GM13976 (cell line): ENCODE data around the gene ZFP62.

Experiments
- DNase-seq: peaks from one replicate; pipeline ENCODE4 v3.0.0; 2012; ENCODE audit warnings: low spot score
- in situ Hi-C: fragments of 300-500 bp; cut with MboI; formaldehyde crosslinking; loops from one replicate; pipeline ENCODE4 v1.12.0; 2022; ENCODE audit warnings: low sequenced_read_pairs, mixed read lengths, inconsistent platforms; ENCODE audit not compliant: unreplicated experiment
- TF ChIP-seq, protein P1 (sequence below): IDR thresholded peaks from 2 replicates; pipeline ENCODE4 v1.5.1; 2012; ENCODE audit warnings: borderline replicate concordance, mild to moderate bottlenecking; ENCODE audit not compliant: insufficient read depth; ENCODE audit errors: extremely low read depth, missing control alignments, control extremely low read depth

ZFP62 gene

DNA sequence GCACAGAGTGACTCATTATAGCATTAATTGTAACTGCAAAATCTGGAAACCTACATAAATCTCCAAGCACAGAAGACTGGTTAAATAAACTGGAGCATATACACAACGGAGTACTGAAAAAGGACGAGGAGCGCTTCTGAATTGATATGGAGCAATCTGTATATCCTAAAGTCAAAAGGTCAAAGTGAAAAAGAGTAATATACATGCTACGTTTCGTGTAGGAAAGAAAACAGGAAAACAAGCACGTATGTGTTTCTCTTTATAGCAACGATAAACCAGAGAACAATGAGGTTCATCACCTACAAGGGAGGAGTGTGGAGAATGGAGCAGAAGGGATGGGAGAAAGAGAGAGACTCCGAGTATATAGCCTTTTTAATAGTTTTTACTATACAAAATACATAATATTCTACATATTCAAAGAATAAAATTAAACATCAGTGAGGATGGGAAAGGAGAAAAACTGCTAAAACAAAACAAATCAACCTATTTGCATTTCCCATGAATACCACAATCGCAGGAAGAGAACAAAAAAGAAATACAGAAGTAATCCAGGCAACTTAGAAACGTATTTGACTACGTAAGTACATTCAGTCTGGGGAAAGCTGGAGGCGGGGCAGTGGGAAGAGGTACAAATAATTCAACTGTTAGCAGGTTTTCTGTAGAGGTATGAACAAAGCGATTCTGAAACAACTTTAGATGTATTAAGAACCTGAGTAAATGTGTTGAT, 7.8 kb downstream of the ZFP62 start:
- in situ Hi-C loops = no loop called here
- TF ChIP-seq, protein P1, sequence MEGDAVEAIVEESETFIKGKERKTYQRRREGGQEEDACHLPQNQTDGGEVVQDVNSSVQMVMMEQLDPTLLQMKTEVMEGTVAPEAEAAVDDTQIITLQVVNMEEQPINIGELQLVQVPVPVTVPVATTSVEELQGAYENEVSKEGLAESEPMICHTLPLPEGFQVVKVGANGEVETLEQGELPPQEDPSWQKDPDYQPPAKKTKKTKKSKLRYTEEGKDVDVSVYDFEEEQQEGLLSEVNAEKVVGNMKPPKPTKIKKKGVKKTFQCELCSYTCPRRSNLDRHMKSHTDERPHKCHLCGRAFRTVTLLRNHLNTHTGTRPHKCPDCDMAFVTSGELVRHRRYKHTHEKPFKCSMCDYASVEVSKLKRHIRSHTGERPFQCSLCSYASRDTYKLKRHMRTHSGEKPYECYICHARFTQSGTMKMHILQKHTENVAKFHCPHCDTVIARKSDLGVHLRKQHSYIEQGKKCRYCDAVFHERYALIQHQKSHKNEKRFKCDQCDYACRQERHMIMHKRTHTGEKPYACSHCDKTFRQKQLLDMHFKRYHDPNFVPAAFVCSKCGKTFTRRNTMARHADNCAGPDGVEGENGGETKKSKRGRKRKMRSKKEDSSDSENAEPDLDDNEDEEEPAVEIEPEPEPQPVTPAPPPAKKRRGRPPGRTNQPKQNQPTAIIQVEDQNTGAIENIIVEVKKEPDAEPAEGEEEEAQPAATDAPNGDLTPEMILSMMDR = no peak
- no peak for DNase-seq

DNA sequence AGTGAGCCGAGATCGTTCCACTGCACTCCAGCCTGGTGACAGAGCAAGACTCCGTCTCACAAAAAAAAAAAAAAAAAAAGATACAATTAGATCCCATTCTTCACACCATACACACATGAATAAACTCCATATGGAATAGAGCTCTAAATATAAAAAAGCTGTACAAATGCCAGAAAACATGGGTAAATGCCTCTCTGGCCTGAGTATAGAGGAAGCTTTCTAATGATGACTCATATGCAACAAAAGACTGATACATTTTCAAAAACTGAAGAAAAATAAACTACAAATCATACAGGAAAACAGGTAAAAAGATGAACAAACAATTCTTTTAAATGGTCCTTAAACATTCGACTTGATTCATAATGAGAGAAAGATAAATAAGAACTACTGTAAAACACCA, 8.6 kb downstream of the ZFP62 start:
- in situ Hi-C loops = no loop called here
- DNase-seq = no peak
- TF ChIP-seq, protein P1 = no peak

DNA sequence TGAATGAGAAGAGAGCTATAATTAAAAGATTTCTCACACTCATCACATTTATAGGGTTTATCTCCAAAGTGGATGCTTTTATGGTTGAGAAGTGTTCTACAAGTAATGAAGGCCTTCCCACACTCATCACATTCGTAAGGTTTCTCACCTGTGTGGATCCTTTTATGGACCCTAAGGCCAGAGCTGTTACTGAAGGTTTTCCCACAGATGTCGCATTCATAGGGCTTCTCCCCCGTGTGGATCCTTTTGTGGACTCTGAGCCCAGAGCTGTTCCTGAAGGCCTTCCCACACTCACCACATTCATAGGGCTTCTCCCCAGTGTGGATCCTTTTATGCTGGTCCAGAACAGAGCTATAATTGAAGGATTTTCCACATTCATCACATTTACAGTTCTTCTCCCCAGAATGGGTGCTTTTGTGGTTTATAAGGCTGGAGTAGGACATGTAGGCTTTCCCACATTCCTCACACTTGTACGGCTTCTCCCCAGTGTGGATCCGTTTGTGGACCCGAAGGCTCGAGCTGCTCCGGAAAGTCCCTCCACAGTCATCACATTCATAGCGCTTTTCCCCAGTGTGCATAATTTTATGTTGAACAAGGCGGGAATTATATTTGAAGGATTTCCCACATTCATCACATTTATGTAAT, 10.5 kb downstream of the ZFP62 start:
- DNase-seq = no peak

GRCh38 chr5:180849827-180850226, 11.2 kb downstream of the ZFP62 start:
- TF ChIP-seq, protein P1 = no peak
- no peak for DNase-seq
- in situ Hi-C loops = no loop called here

More for the DNA sequence above, 10.5 kb downstream of the ZFP62 start:
- TF ChIP-seq, protein P1 = no peak
- in situ Hi-C loops = no loop called here

DNA sequence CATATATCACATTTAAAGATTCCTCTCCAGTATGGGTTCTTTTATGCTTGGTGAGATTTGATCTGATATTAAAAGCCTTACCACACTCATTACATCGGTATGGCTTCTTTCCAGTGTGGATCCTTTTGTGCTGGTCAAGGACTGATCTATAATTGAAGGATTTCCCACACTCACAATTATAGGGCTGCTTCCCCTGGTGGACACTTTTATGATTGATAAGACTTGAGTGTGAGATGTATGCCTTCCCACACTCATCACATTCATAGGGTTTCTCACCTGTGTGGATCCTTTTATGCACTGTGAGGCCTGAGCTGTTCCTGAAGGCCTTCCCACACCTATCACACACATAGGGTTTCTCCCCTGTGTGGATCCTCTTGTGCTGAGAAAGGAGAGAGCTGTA, 12.2 kb downstream of the ZFP62 start:
- in situ Hi-C loops = no loop called here
- DNase-seq = no peak
- TF ChIP-seq, protein P1 = no peak

GRCh38 chr5:180848265-180848664, 12.8 kb downstream of the ZFP62 start:
- DNase-seq = no peak
- in situ Hi-C loops = no loop called here
- TF ChIP-seq, protein P1 = no peak
